Calu3 (cell line): ENCODE measurements around the gene TMEM181. TPM values are rescaled to one million over a fixed set of nuclear protein-coding genes. Genes with fewer than 3 reads are reported as not detected.

Experiments
- BruUV-seq: library from RNA; stranded (reverse); fragments of 400-500 nt; replicated peaks from 2 replicates; lab custom pipeline; 2021; lab: Mats Ljungman, UMichigan
- CTCF ChIA-PET: fragments of 300-600 bp; sonication (Branson Sonifier 250); formaldehyde crosslinking; loops from one replicate; lab custom pipeline; 2022; ENCODE audit warnings: antibody characterized with exemption; lab: Charles Lee
- DNase-seq: peaks from one replicate; pipeline ENCODE4 v3.0.0; 2022
- H3K27ac Mint-ChIP-seq: one replicate; pipeline ENCODE4 v1.8.0; 2022; ENCODE audit warnings: mixed read lengths; ENCODE audit not compliant: unreplicated experiment
- H3K27me3 Mint-ChIP-seq: one replicate; pipeline ENCODE4 v1.8.0; 2022; ENCODE audit warnings: mixed read lengths; ENCODE audit not compliant: unreplicated experiment
- H3K36me3 Mint-ChIP-seq: one replicate; pipeline ENCODE4 v1.8.0; 2022; ENCODE audit warnings: mild to moderate bottlenecking, moderate library complexity, mixed read lengths; ENCODE audit not compliant: insufficient read depth, unreplicated experiment
- H3K4me1 Mint-ChIP-seq: one replicate; pipeline ENCODE4 v1.8.0; 2022; ENCODE audit warnings: mild to moderate bottlenecking, low read depth, mixed read lengths; ENCODE audit not compliant: unreplicated experiment
- H3K4me3 Mint-ChIP-seq: one replicate; pipeline ENCODE4 v1.8.0; 2022; ENCODE audit warnings: mild to moderate bottlenecking, low read depth, moderate library complexity, mixed read lengths; ENCODE audit not compliant: unreplicated experiment
- H3K9me3 Mint-ChIP-seq: one replicate; pipeline ENCODE4 v1.8.0; 2022; ENCODE audit warnings: low read depth, mixed read lengths; ENCODE audit not compliant: unreplicated experiment
- CTCF ChIP-seq: fragments of 200-600 bp; IDR thresholded peaks from one replicate; pipeline ENCODE4 v1.8.0; 2022; ENCODE audit warnings: antibody characterized with exemption; ENCODE audit not compliant: unreplicated experiment
- intact Hi-C: fragments of 100-400 bp; cut with micrococcal nuclease; formaldehyde crosslinking; loops from one replicate; pipeline ENCODE4 v1.10.0; 2022; ENCODE audit not compliant: unreplicated experiment
- total RNA-seq: library from RNA; stranded (reverse); gene quantifications from 2 replicates; pipeline ENCODE4 v1.2.3, GENCODE V29; 2022

TMEM181 gene
- total RNA-seq, 1 experiment from 2014 or later, result 48.7 TPM

- no peak overlapping the region for H3K27ac Mint-ChIP-seq
- CTCF ChIA-PET, result no interaction called here
- H3K9me3 Mint-ChIP-seq, result no peaks in the 10 kb centered on the region
- H3K4me3 Mint-ChIP-seq, result peak overlapping the region; percentile 85
- peaks cover 40% of the 10 kb centered on the region for H3K36me3 Mint-ChIP-seq
- peaks cover 26% of the 10 kb centered on the region for H3K4me1 Mint-ChIP-seq
- no peak for TF ChIP-seq CTCF
- intact Hi-C loops, result no loop called here
- no peaks in the 10 kb centered on the region for H3K27me3 Mint-ChIP-seq
- no TSS peak for BruUV-seq
- DNase-seq, result no peak
Observed at GRCh38 chr6:158558415-158559306, 1.2 kb upstream of the TMEM181 start.

- no peaks in the 10 kb centered on the region for H3K9me3 Mint-ChIP-seq
- TF ChIP-seq CTCF, result no peak
- no peak overlapping the region for H3K27ac Mint-ChIP-seq
- CTCF ChIA-PET, result no interaction called here
- BruUV-seq, result no TSS peak
- intact Hi-C loops, result no loop called here
- peaks cover 26% of the 10 kb centered on the region for H3K4me1 Mint-ChIP-seq
- peak overlapping the region; percentile 85 for H3K4me3 Mint-ChIP-seq
- H3K36me3 Mint-ChIP-seq, result peaks cover 40% of the 10 kb centered on the region
- DNase-seq, result no peak
- no peaks in the 10 kb centered on the region for H3K27me3 Mint-ChIP-seq
Observed at GRCh38 chr6:158559338-158559894, 475 bp upstream of the TMEM181 start.

- intact Hi-C loops, result no loop called here
- DNase-seq, result peak; percentile 16
- H3K27me3 Mint-ChIP-seq, result no peaks in the 10 kb centered on the region
- no peaks in the 10 kb centered on the region for H3K9me3 Mint-ChIP-seq
- no peak for TF ChIP-seq CTCF
- CTCF ChIA-PET, result interaction anchor here (0.8 kb wide), 1 partner anchor 11 kb away, joined by 3 read pairs; no protein-coding TSS in a partner anchor
- H3K4me3 Mint-ChIP-seq, result peak overlapping the region; percentile 85
- peaks cover 40% of the 10 kb centered on the region for H3K36me3 Mint-ChIP-seq
- peak overlapping the region; percentile 95 for H3K27ac Mint-ChIP-seq
- peaks cover 18% of the 10 kb centered on the region for H3K4me1 Mint-ChIP-seq
- BruUV-seq, result no TSS peak
Observed at GRCh38 chr6:158560836-158561320, 987 bp downstream of the TMEM181 start.

- Mint-ChIP-seq H3K27ac (peak overlapping the region; percentile 95), H3K36me3 (peaks cover 40% of the 10 kb centered on the region), H3K4me3 (peak overlapping the region; percentile 85), H3K9me3 (no peaks in the 10 kb centered on the region), H3K4me1 (peaks cover 18% of the 10 kb centered on the region), H3K27me3 (no peaks in the 10 kb centered on the region)
- CTCF ChIA-PET, result no interaction called here
- intact Hi-C loops, result no loop called here
- DNase-seq, result no peak
- TF ChIP-seq CTCF, result no peak
- BruUV-seq, result TSS peak; percentile 42
Observed at GRCh38 chr6:158561321-158561884, 1.5 kb downstream of the TMEM181 start.
